H1 (cell line): ENCODE data around the gene KPNA4. TPM values are rescaled to one million over a fixed set of nuclear protein-coding genes. Genes with fewer than 3 reads are reported as not detected.

Experiments
- ATF2 ChIP-seq: IDR thresholded peaks from 2 replicates; pipeline ENCODE4 v1.6.1; 2012; ENCODE audit warnings: low read length, inconsistent platforms
- polyA plus RNA-seq, 7 experiments: library from polyadenylated mRNA; depleted of rRNA in 3 of 7; stranded (reverse) in 5 of 7; unstranded in 2 of 7; fragments of >200 nt in 5 of 7; fragments of 200-250 nt in 2 of 7; gene quantifications; 1 replicate in 5 of 7; 2 replicates in 1 of 7; 4 replicates in 1 of 7; pipeline versions ENCODE4 v1.2.1 to v1.2.3, GENCODE V29; 2011 to 2013; ENCODE audit warnings: missing spikeins in 2 of 7, mixed read lengths in 2 of 7
- total RNA-seq: library from RNA; stranded (reverse); fragmentation: NEBNext Ultra II Directional; extraction: Animal tissue kit (Norgen Biotek cat#: 25700); gene quantifications from 2 replicates; pipeline ENCODE4 v1.2.1, GENCODE V29; 2021

Gene KPNA4
- total and polyA plus RNA-seq, 2 of the 8 experiments (the other 6 are each of a cell fraction or from before 2014, with no cell fraction given), result 13.2 to 81.9 TPM

GRCh38 chr3:160540551-160540950 lies 24.8 kb downstream of the KPNA4 start (continued):
- TF ChIP-seq ATF2, result no peak
- TF ChIP-seq, all 59 proteins: peak for 0
